IPS-15b (cell line): ENCODE data around the gene GPX1.
A peak's percentile ranks its signal among the peaks of the same experiment; 100 is the strongest.
"Not testable (repeated sequence)": the region's sequence is repeated elsewhere in the genome, so short reads cannot be mapped to it uniquely, and the experiment has no call there.

Experiments
- H3K27me3 ChIP-seq: one replicate; pipeline ENCODE4 v1.6.1; 2013; ENCODE audit warnings: low read length; ENCODE audit not compliant: control insufficient read depth, insufficient read depth
- H3K36me3 ChIP-seq: one replicate; pipeline ENCODE4 v1.6.1; 2013; ENCODE audit warnings: low read length; ENCODE audit not compliant: control insufficient read depth, insufficient read depth
- H3K4me1 ChIP-seq: one replicate; pipeline ENCODE4 v1.6.1; 2013; ENCODE audit warnings: mild to moderate bottlenecking, low read length; ENCODE audit not compliant: control insufficient read depth, insufficient read depth
- H3K4me3 ChIP-seq: one replicate; pipeline ENCODE4 v1.5.1; 2013; ENCODE audit warnings: low read depth, low read length
- H3K9ac ChIP-seq: one replicate; pipeline ENCODE4 v1.6.1; 2013; ENCODE audit warnings: low read depth, mild to moderate bottlenecking, low read length
- H3K9me3 ChIP-seq: one replicate; pipeline ENCODE4 v1.6.1; 2013; ENCODE audit warnings: mild to moderate bottlenecking, low read length; ENCODE audit not compliant: control insufficient read depth, insufficient read depth

GPX1 gene

GRCh38 chr3:49386056-49386756 lies 28.1 kb upstream of the GPX1 start:
- H3K36me3 ChIP-seq, result no peaks in the 10 kb centered on the region
- H3K9ac ChIP-seq, result no peak overlapping the region
- H3K27me3 ChIP-seq, result no peaks in the 10 kb centered on the region
- no peaks in the 10 kb centered on the region for H3K9me3 ChIP-seq
- no peak overlapping the region for H3K4me3 ChIP-seq
- no peaks in the 10 kb centered on the region for H3K4me1 ChIP-seq

- H3K4me3 ChIP-seq, result no peak overlapping the region
- no peaks in the 10 kb centered on the region for H3K36me3 ChIP-seq
- no peaks in the 10 kb centered on the region for H3K27me3 ChIP-seq
- H3K9me3 ChIP-seq, result no peaks in the 10 kb centered on the region
- H3K9ac ChIP-seq, result no peak overlapping the region
- no peaks in the 10 kb centered on the region for H3K4me1 ChIP-seq
Measured at GRCh38 chr3:49385617-49386016, 27.5 kb upstream of the GPX1 start.

- Histone ChIP-seq H3K4me1 (no peaks in the 10 kb centered on the region), H3K9ac (no peak overlapping the region), H3K36me3 (no peaks in the 10 kb centered on the region), H3K4me3 (no peak overlapping the region), H3K27me3 (no peaks in the 10 kb centered on the region), H3K9me3 (no peaks in the 10 kb centered on the region)
Measured at GRCh38 chr3:49383387-49383786, 25.2 kb upstream of the GPX1 start.

- Histone ChIP-seq H3K36me3 (peaks cover 6% of the 10 kb centered on the region), H3K4me1 (no peaks in the 10 kb centered on the region), H3K9me3 (no peaks in the 10 kb centered on the region), H3K4me3 (no peak overlapping the region), H3K27me3 (no peaks in the 10 kb centered on the region), H3K9ac (no peak overlapping the region)
Measured at GRCh38 chr3:49378249-49378895, 20.2 kb upstream of the GPX1 start.

- Histone ChIP-seq H3K9me3 (no peaks in the 10 kb centered on the region), H3K4me1 (no peaks in the 10 kb centered on the region), H3K27me3 (no peaks in the 10 kb centered on the region), H3K36me3 (peaks cover 10% of the 10 kb centered on the region), H3K9ac (no peak overlapping the region), H3K4me3 (no peak overlapping the region)
Measured at GRCh38 chr3:49377483-49377882, 19.3 kb upstream of the GPX1 start.

- no peaks in the 10 kb centered on the region for H3K9me3 ChIP-seq
- H3K4me3 ChIP-seq, result no peak overlapping the region
- peaks cover 23% of the 10 kb centered on the region for H3K36me3 ChIP-seq
- no peak overlapping the region for H3K9ac ChIP-seq
- H3K4me1 ChIP-seq, result no peaks in the 10 kb centered on the region
- no peaks in the 10 kb centered on the region for H3K27me3 ChIP-seq
Measured at GRCh38 chr3:49371946-49372345, 13.8 kb upstream of the GPX1 start.

GRCh38 chr3:49370585-49371290 lies 12.6 kb upstream of the GPX1 start:
- Histone ChIP-seq H3K27me3 (no peaks in the 10 kb centered on the region), H3K36me3 (peaks cover 27% of the 10 kb centered on the region), H3K4me1 (no peaks in the 10 kb centered on the region), H3K4me3 (no peak overlapping the region), H3K9me3 (no peaks in the 10 kb centered on the region), H3K9ac (no peak overlapping the region)

GRCh38 chr3:49362561-49362960 lies 4.4 kb upstream of the GPX1 start:
- Histone ChIP-seq H3K4me1 (no peaks in the 10 kb centered on the region), H3K27me3 (no peaks in the 10 kb centered on the region), H3K9ac (no peak overlapping the region), H3K36me3 (peaks cover 29% of the 10 kb centered on the region), H3K4me3 (no peak overlapping the region), H3K9me3 (no peaks in the 10 kb centered on the region)

- no peak overlapping the region for H3K9ac ChIP-seq
- no peak overlapping the region for H3K4me3 ChIP-seq
Measured at GRCh38 chr3:49359623-49360022, 1.5 kb upstream of the GPX1 start.

GRCh38 chr3:49358884-49359225 lies 702 bp upstream of the GPX1 start:
- Histone ChIP-seq H3K4me1 (no peaks in the 10 kb centered on the region), H3K27me3 (no peaks in the 10 kb centered on the region), H3K4me3 (peak overlapping the region; percentile 89), H3K36me3 (peaks cover 30% of the 10 kb centered on the region), H3K9me3 (no peaks in the 10 kb centered on the region), H3K9ac (peak overlapping the region; percentile 61)

More at GRCh38 chr3:49359623-49360022, 1.5 kb upstream of the GPX1 start:
- H3K36me3 ChIP-seq, result peaks cover 30% of the 10 kb centered on the region
- no peaks in the 10 kb centered on the region for H3K27me3 ChIP-seq
- no peaks in the 10 kb centered on the region for H3K4me1 ChIP-seq
- H3K9me3 ChIP-seq, result no peaks in the 10 kb centered on the region

- not testable (repeated sequence) for H3K27me3 ChIP-seq, H3K9me3 ChIP-seq, H3K4me1 ChIP-seq
- H3K9ac ChIP-seq, result peak overlapping the region; percentile 93
- peaks cover 25% of the 10 kb centered on the region for H3K36me3 ChIP-seq
- H3K4me3 ChIP-seq, result peak overlapping the region; percentile 89
Measured at GRCh38 chr3:49357443-49358216, 523 bp downstream of the GPX1 start.
